ENCODE results near the gene CACNA2D4. TPM values are rescaled to one million over a fixed set of nuclear protein-coding genes. Genes with fewer than 3 reads are reported as not detected.

The CACNA2D4 gene
- total and polyA plus RNA-seq, 8 donors = 0.60 to 3.1 (median 2.0) TPM

DNA sequence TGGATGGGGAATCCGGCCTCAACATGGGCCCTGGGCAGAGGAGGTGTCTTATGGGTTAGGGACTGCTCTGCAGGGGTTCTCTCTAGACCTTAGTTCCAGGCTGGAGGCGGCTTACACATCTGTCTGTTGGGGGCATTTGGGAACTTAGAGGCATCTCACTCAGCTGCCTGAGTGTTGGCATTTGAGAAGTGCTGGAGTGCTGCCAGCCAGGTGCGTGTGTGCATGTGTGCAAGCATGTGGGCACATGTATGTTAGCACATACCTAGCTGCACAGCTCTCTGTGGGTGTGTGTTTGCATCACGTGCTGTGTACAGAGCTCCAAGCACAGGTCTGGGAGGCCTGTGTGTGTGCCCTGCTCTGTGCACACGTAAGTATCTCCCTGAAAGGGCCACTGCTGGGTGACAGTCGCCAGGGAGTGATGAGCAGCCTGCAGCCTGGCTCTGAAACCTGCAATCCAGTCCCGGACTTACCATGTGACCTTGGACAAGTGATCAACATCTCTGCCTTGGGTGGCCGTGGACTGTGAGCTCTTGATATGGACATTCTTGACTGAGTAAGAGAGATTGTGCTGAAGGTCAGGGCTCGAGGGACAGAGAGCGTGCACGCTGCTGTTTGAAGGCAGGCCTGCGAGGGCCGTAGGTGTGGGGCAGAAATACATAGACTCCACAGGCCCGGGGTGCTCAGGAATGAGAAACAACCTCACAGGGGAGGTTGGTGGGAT, 92.9 kb downstream of the CACNA2D4 start:
- Histone ChIP-seq H3K4me3 (no peak overlapping the region), H3K4me1 (peaks cover 0 to 2% (median 0%) of the 10 kb centered on the region in 3 donors), H3K36me3 (no peaks in the 10 kb centered on the region), H3K9me3 (no peaks in the 10 kb centered on the region), H3K27me3 (no peaks in the 10 kb centered on the region), H3K27ac (no peak overlapping the region)
- ATAC-seq (no peak), FAIRE-seq (no peak), DNase-seq (peak in 1 of 6 donors; percentile 47)
- WGBS, 2 donors = 54 to 57% methylated on average over 14 of the region's 14 CpGs
- intact Hi-C loops (cut with DNase I) = no loop called here
- TF ChIP-seq, protein P1, sequence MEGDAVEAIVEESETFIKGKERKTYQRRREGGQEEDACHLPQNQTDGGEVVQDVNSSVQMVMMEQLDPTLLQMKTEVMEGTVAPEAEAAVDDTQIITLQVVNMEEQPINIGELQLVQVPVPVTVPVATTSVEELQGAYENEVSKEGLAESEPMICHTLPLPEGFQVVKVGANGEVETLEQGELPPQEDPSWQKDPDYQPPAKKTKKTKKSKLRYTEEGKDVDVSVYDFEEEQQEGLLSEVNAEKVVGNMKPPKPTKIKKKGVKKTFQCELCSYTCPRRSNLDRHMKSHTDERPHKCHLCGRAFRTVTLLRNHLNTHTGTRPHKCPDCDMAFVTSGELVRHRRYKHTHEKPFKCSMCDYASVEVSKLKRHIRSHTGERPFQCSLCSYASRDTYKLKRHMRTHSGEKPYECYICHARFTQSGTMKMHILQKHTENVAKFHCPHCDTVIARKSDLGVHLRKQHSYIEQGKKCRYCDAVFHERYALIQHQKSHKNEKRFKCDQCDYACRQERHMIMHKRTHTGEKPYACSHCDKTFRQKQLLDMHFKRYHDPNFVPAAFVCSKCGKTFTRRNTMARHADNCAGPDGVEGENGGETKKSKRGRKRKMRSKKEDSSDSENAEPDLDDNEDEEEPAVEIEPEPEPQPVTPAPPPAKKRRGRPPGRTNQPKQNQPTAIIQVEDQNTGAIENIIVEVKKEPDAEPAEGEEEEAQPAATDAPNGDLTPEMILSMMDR (IDR thresholded peaks at IDR 0.05) = no peak

DNA sequence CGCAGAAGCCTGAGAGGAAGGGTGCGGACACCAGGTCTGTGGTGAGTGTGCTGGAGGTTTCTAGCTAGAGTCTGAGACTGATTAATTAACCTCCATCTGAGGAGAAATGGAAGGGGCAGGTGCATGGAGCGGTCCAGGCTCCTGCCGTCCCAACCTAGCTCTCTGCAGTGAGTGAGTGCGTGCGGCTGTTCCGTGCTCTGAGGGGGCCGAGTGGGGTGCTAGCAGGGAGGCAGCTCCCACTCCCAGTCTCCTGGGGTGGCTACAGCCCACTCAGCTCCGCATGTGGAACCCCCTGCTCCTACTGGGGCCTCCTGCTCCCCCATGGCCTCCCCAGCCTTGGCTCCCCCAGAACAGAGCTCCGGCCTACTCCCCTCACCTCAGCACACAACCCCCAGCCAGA, 95.2 kb downstream of the CACNA2D4 start:
- no peaks in the 10 kb centered on the region for H3K27me3 ChIP-seq
- 88 to 92% methylated on average over 10 of the region's 10 CpGs for WGBS, 2 donors
- no peaks in the 10 kb centered on the region for H3K4me1 ChIP-seq
- no peak for ATAC-seq
- no peak overlapping the region for H3K27ac ChIP-seq
- intact Hi-C loops (cut with DNase I) = no loop called here
- no peaks in the 10 kb centered on the region for H3K9me3 ChIP-seq
- H3K4me3 ChIP-seq = no peak overlapping the region
- DNase-seq = no peak
- TF ChIP-seq, protein P1 (IDR thresholded peaks at IDR 0.05) = no peak
- no peak for FAIRE-seq
- H3K36me3 ChIP-seq = no peaks in the 10 kb centered on the region

DNA sequence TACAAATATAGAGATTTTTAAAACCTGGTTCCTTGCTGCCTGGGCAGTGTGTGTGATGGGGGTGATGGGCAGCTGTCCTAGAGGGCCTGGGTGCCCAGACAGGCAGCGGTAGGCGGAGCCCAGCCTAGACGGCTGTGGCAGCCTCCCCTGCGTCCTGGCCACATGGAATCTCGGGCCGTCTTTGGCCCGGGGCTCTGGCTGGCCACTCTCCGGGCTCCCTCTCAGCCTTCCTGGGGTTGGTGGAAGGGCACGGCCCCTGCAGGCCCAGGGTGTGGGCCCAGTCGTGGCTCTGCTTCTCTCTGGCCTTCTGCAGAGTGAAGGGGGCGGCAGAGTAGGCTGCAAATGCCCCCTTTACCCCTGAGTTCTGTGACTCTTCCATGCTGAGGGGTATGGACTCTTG, 95.8 kb downstream of the CACNA2D4 start:
- ATAC-seq = no peak
- WGBS, 2 donors = 63 to 67% methylated on average over 11 of the region's 11 CpGs
- H3K4me1 ChIP-seq = no peaks in the 10 kb centered on the region
- H3K27ac ChIP-seq = no peak overlapping the region
- H3K27me3 ChIP-seq = no peaks in the 10 kb centered on the region
- intact Hi-C loops (cut with DNase I) = no loop called here
- H3K4me3 ChIP-seq = no peak overlapping the region
- no peaks in the 10 kb centered on the region for H3K36me3 ChIP-seq
- TF ChIP-seq, protein P1 (IDR thresholded peaks at IDR 0.05) = no peak
- H3K9me3 ChIP-seq = no peaks in the 10 kb centered on the region
- no peak for DNase-seq
- no peak for FAIRE-seq

DNA sequence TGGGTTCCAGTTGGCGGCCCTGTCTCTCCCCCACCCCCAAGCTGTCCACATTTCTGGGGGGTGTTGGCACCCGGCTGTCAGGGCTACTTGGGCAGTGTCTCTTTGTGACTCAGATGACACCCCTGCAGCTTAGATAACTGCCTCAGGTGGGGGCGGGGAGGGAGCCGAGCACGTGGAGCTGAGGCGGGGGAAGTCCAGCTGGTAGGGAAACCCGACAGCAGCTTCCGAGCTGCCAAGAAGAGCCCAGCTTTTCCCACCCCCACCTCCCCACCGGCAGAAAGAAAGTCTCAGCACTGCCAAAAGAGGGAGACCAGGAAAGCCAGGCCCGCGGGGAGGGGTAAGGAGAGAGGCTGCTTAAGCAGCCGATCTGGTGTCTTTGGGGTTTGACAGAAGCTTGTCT, 96.6 kb downstream of the CACNA2D4 start:
- FAIRE-seq (no peak), DNase-seq (no peak), ATAC-seq (no peak)
- WGBS, 2 donors = 25 to 27% methylated on average over 12 of the region's 12 CpGs
- Histone ChIP-seq H3K36me3 (no peaks in the 10 kb centered on the region), H3K4me1 (no peaks in the 10 kb centered on the region), H3K27ac (no peak overlapping the region), H3K4me3 (no peak overlapping the region), H3K9me3 (no peaks in the 10 kb centered on the region), H3K27me3 (no peaks in the 10 kb centered on the region)
- intact Hi-C loops (cut with DNase I) = no loop called here
- TF ChIP-seq, protein P1 (IDR thresholded peaks at IDR 0.05) = no peak

DNA sequence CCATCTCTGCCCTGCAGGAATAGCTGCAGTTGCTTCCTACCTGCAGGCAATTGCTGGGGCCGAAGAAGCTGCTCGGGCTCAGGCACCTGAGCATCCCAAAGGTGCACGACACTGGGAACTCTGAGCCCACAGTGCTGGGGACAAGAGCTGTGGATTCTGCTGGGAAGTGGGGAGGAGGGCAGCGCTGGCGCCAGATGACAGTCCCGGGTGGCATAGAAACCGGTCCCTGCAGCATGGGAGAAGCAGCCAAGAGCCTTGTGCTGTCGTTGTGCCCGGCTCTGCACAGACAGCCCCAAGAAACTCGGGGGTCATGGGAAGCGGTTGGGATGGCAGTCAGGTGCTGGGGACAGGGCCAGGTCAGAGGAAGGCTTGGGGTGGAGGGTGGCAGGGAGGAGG, 97.6 kb downstream of the CACNA2D4 start:
- Histone ChIP-seq H3K27ac (no peak overlapping the region), H3K27me3 (no peaks in the 10 kb centered on the region), H3K9me3 (no peaks in the 10 kb centered on the region), H3K36me3 (no peaks in the 10 kb centered on the region), H3K4me3 (no peak overlapping the region), H3K4me1 (no peaks in the 10 kb centered on the region)
- intact Hi-C loops (cut with DNase I) = no loop called here
- 52 to 62% methylated on average over 11 of the region's 11 CpGs for WGBS, 2 donors
- ATAC-seq (no peak), FAIRE-seq (no peak), DNase-seq (no peak)
- TF ChIP-seq, protein P1 (IDR thresholded peaks at IDR 0.05) = no peak
